GM12892 (cell line): ENCODE results near the gene PACSIN1.

Source experiments
- POLR2A ChIP-seq: IDR thresholded peaks from 2 replicates; pipeline ENCODE4 v1.6.1; 2011; ENCODE audit warnings: low read depth, low read length, control low read depth
- TAF1 ChIP-seq: IDR thresholded peaks from 2 replicates; pipeline ENCODE4 v1.6.1; 2011; ENCODE audit warnings: low read depth, mild to moderate bottlenecking, control low read depth, low read length, borderline replicate concordance

GRCh38 chr6:34447910-34448309 is 18.0 kb upstream of the PACSIN1 start:
- TF ChIP-seq POLR2A (no peak), TAF1 (no peak)
